ENCODE measurements around the gene ZNF490. TPM values are rescaled to one million over a fixed set of nuclear protein-coding genes. Genes with fewer than 3 reads are reported as not detected.

Gene ZNF490
- polyA plus RNA-seq, 3 donors: 2.3 to 4.2 (median 2.7) TPM

GRCh38 chr19:12607631-12608030 lies 3.0 kb downstream of the ZNF490 start:
- peaks cover 0 to 3% (median 2%) of the 10 kb centered on the region in 7 donors for H3K9me3 Mint-ChIP-seq
- H3K4me2 ChIP-seq (replicated peaks; ENCODE audit: extremely low read depth, low read length, poor library complexity, severe bottlenecking): no peak overlapping the region
- peaks cover 23% of the 10 kb centered on the region for H3K4me1 Mint-ChIP-seq

GRCh38 chr19:12606796-12607195 lies 3.8 kb downstream of the ZNF490 start:
- Mint-ChIP-seq H3K36me3 (peaks cover 23 to 45% of the 10 kb centered on the region in 2 donors), H3K27ac (no peak overlapping the region), H3K4me3 (no peak overlapping the region), H3K27me3 (ENCODE audit: low read depth in 3 of 3) (no peaks in the 10 kb centered on the region), H3K4me1 (peaks cover 21% of the 10 kb centered on the region), H3K9me3 (peaks cover 0 to 3% (median 2%) of the 10 kb centered on the region in 7 donors)
- no CpG with 5 or more reads among the region's 1 CpG for WGBS (ENCODE audit: insufficient coverage)
- no peak for TF ChIP-seq CTCF (IDR thresholded peaks at IDR 0.05)
- Histone ChIP-seq H3K36me3 (replicated peaks in 1 of 2; ENCODE audit: control insufficient read depth in 1 of 2, insufficient read depth in 2 of 2, low read length in 2 of 2) (peaks cover 19 to 40% of the 10 kb centered on the region in 2 donors), H4K20me1 (ENCODE audit: insufficient read depth, low read length) (peaks cover 8% of the 10 kb centered on the region), H3K4me3 (replicated peaks in 1 of 3; ENCODE audit: low read depth in 2 of 3, low read length in 3 of 3) (no peak overlapping the region), H3K27me3 (ENCODE audit: control insufficient read depth in 2 of 2, insufficient read depth in 2 of 2, low read length in 2 of 2) (no peaks in the 10 kb centered on the region), H3K4me2 (replicated peaks; ENCODE audit: extremely low read depth, low read length, poor library complexity, severe bottlenecking) (no peak overlapping the region), H3K9me3 (replicated peaks in 1 of 2; ENCODE audit: control insufficient read depth in 1 of 2, insufficient read depth in 1 of 2, low read length in 2 of 2) (no peaks in the 10 kb centered on the region), H3K9ac (ENCODE audit: insufficient read depth, low read length, poor library complexity, severe bottlenecking) (no peak overlapping the region), H3K27ac (ENCODE audit: low read depth in 1 of 2, low read length in 2 of 2) (no peak overlapping the region), H3K79me2 (ENCODE audit: insufficient read depth, low read length) (peaks cover 19% of the 10 kb centered on the region), H2AFZ (ENCODE audit: insufficient read depth, low read depth, low read length, poor library complexity, severe bottlenecking) (no peak overlapping the region), H3K4me1 (ENCODE audit: control insufficient read depth in 1 of 2, insufficient read depth in 2 of 2, low read length in 2 of 2) (peaks cover 14 to 17% of the 10 kb centered on the region in 2 donors)
- DNase-seq: no peak
- intact Hi-C loops (cut with micrococcal nuclease): no loop called here

More at GRCh38 chr19:12607631-12608030, 3.0 kb downstream of the ZNF490 start:
- H3K27me3 ChIP-seq (ENCODE audit: control insufficient read depth in 2 of 2, insufficient read depth in 2 of 2, low read length in 2 of 2): no peaks in the 10 kb centered on the region
- no peak overlapping the region for H3K4me3 ChIP-seq (replicated peaks in 1 of 3; ENCODE audit: low read depth in 2 of 3, low read length in 3 of 3)
- H3K4me3 Mint-ChIP-seq: no peak overlapping the region
- H3K27me3 Mint-ChIP-seq (ENCODE audit: low read depth in 3 of 3): peaks cover 0 to under 1% (median 0%) of the 10 kb centered on the region in 3 donors
- H3K36me3 ChIP-seq (replicated peaks in 1 of 2; ENCODE audit: control insufficient read depth in 1 of 2, insufficient read depth in 2 of 2, low read length in 2 of 2): peaks cover 14 to 33% of the 10 kb centered on the region in 2 donors
- peaks cover 21 to 23% of the 10 kb centered on the region in 2 donors for H3K4me1 ChIP-seq (ENCODE audit: control insufficient read depth in 1 of 2, insufficient read depth in 2 of 2, low read length in 2 of 2)
- H3K9ac ChIP-seq (ENCODE audit: insufficient read depth, low read length, poor library complexity, severe bottlenecking): no peak overlapping the region
- H3K36me3 Mint-ChIP-seq: peaks cover 21 to 38% of the 10 kb centered on the region in 2 donors
- 0% methylated on average over 2 of the region's 3 CpGs for WGBS (ENCODE audit: insufficient coverage)
- peak; percentile 12 to 49 (median 14) for DNase-seq
- intact Hi-C loops (cut with micrococcal nuclease): no loop called here
- H3K79me2 ChIP-seq (ENCODE audit: insufficient read depth, low read length): peaks cover 27% of the 10 kb centered on the region
- H4K20me1 ChIP-seq (ENCODE audit: insufficient read depth, low read length): peaks cover 13% of the 10 kb centered on the region
- H3K9me3 ChIP-seq (replicated peaks in 1 of 2; ENCODE audit: control insufficient read depth in 1 of 2, insufficient read depth in 1 of 2, low read length in 2 of 2): no peaks in the 10 kb centered on the region
- H2AFZ ChIP-seq (ENCODE audit: insufficient read depth, low read depth, low read length, poor library complexity, severe bottlenecking): no peak overlapping the region
- no peak for TF ChIP-seq CTCF (IDR thresholded peaks at IDR 0.05)
- H3K27ac Mint-ChIP-seq: peak overlapping the region in 4 of 7 donors; percentile 26 to 54 (median 40)
- H3K27ac ChIP-seq (ENCODE audit: low read depth in 1 of 2, low read length in 2 of 2): peak overlapping the region in 1 of 2 donors; percentile 15
